Kidney epithelial cell (primary cell): Measurements from ENCODE around the gene NCAPD3. TPM values are rescaled to one million over a fixed set of nuclear protein-coding genes. Genes with fewer than 3 reads are reported as not detected.

Source experiments
- DNase-seq: peaks from one replicate; pipeline ENCODE4 v3.0.0-alpha.2; 2010; ENCODE audit warnings: low read depth
- H3K27me3 ChIP-seq: 2 replicates; pipeline ENCODE4 v1.6.0; 2011; ENCODE audit warnings: low read length; ENCODE audit not compliant: control insufficient read depth, insufficient read depth
- H3K36me3 ChIP-seq: 2 replicates; pipeline ENCODE4 v1.5.1; 2011; ENCODE audit warnings: low read length; ENCODE audit not compliant: control insufficient read depth, insufficient read depth
- H3K4me3 ChIP-seq: 2 replicates; pipeline ENCODE4 v1.5.1; 2011; ENCODE audit warnings: low read depth, mild to moderate bottlenecking, control low read depth, low read length
- total RNA-seq: library from RNA; depleted of rRNA; stranded (reverse); fragments of >200 nt; gene quantifications from 2 replicates; pipeline ENCODE4 v1.2.3, GENCODE V29; 2015
- TF ChIP-seq, protein P1 (sequence below): IDR thresholded peaks from 2 replicates; pipeline ENCODE4 v1.5.1; 2011; ENCODE audit warnings: mild to moderate bottlenecking, moderate library complexity, low read length, control low read depth, inconsistent platforms; ENCODE audit not compliant: insufficient read depth, poor library complexity, severe bottlenecking

Gene NCAPD3
- total RNA-seq, 1 donor from 2014 or later = 9.7 TPM

GRCh38 chr11:134153147-134153905 lies 70.4 kb downstream of the NCAPD3 start:
- no peak overlapping the region for H3K4me3 ChIP-seq
- TF ChIP-seq, protein P1, sequence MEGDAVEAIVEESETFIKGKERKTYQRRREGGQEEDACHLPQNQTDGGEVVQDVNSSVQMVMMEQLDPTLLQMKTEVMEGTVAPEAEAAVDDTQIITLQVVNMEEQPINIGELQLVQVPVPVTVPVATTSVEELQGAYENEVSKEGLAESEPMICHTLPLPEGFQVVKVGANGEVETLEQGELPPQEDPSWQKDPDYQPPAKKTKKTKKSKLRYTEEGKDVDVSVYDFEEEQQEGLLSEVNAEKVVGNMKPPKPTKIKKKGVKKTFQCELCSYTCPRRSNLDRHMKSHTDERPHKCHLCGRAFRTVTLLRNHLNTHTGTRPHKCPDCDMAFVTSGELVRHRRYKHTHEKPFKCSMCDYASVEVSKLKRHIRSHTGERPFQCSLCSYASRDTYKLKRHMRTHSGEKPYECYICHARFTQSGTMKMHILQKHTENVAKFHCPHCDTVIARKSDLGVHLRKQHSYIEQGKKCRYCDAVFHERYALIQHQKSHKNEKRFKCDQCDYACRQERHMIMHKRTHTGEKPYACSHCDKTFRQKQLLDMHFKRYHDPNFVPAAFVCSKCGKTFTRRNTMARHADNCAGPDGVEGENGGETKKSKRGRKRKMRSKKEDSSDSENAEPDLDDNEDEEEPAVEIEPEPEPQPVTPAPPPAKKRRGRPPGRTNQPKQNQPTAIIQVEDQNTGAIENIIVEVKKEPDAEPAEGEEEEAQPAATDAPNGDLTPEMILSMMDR = no peak
- no peaks in the 10 kb centered on the region for H3K27me3 ChIP-seq
- DNase-seq = no peak
- peaks cover 2% of the 10 kb centered on the region for H3K36me3 ChIP-seq

- H3K4me3 ChIP-seq = no peak overlapping the region
- TF ChIP-seq, protein P1 = no peak
- no peaks in the 10 kb centered on the region for H3K27me3 ChIP-seq
- H3K36me3 ChIP-seq = peaks cover 2% of the 10 kb centered on the region
- no peak for DNase-seq
Observed at GRCh38 chr11:134152696-134153095, 71.1 kb downstream of the NCAPD3 start.

GRCh38 chr11:134151083-134151747 lies 72.6 kb downstream of the NCAPD3 start:
- H3K27me3 ChIP-seq = no peaks in the 10 kb centered on the region
- H3K4me3 ChIP-seq = no peak overlapping the region
- H3K36me3 ChIP-seq = no peaks in the 10 kb centered on the region
- DNase-seq = no peak
- TF ChIP-seq, protein P1 = no peak

DNA sequence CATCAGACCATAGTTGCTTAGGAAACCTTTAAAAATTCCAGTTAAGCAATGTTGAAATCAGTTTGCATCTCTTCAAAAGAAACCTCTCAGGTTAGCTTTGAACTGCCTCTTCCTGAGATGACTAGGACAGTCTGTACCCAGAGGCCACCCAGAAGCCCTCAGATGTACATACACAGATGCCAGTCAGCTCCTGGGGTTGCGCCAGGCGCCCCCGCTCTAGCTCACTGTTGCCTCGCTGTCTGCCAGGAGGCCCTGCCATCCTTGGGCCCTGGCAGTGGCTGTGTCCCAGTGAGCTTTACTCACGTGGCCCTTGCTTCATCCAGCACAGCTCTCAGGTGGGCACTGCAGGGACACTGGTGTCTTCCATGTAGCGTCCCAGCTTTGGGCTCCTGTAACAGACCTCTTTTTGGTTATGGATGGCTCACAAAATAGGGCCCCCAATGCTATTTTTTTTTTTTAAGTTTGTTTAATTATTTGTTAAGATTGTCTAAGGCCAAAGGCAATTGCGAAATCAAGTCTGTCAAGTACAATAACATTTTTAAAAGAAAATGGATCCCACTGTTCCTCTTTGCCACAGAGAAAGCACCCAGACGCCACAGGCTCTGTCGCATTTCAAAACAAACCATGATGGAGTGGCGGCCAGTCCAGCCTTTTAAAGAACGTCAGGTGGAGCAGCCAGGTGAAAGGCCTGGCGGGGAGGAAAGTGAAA lies 73.4 kb downstream of the NCAPD3 start:
- Histone ChIP-seq H3K36me3 (no peaks in the 10 kb centered on the region), H3K27me3 (no peaks in the 10 kb centered on the region), H3K4me3 (no peak overlapping the region)
- TF ChIP-seq, protein P1 = no peak
- DNase-seq = no peak

- TF ChIP-seq, protein P1 = no peak
- Histone ChIP-seq H3K36me3 (no peaks in the 10 kb centered on the region), H3K4me3 (no peak overlapping the region), H3K27me3 (no peaks in the 10 kb centered on the region)
- DNase-seq = no peak
Observed at GRCh38 chr11:134149371-134149770, 74.4 kb downstream of the NCAPD3 start.
